HuH-7.5 (cell line): ENCODE data around the gene FPR1.

Experiments used
- DNase-seq: peaks from one replicate; pipeline ENCODE4 v3.0.0; 2011; ENCODE audit warnings: low spot score

Gene FPR1

GRCh38 chr19:51704626-51705025 is 47.1 kb downstream of the FPR1 start:
- no peak for DNase-seq

GRCh38 chr19:51703575-51704515 is 47.8 kb downstream of the FPR1 start:
- DNase-seq = peak; percentile 80

- no peak for DNase-seq
Observed at GRCh38 chr19:51702825-51703574, 48.7 kb downstream of the FPR1 start.

- DNase-seq = no peak
Observed at GRCh38 chr19:51702103-51702824, 49.4 kb downstream of the FPR1 start.

GRCh38 chr19:51701468-51702100 is 50.1 kb downstream of the FPR1 start:
- no peak for DNase-seq

GRCh38 chr19:51699170-51699569 is 52.5 kb downstream of the FPR1 start:
- DNase-seq = no peak

- DNase-seq = no peak
Observed at GRCh38 chr19:51698296-51698695, 53.4 kb downstream of the FPR1 start.

- DNase-seq = no peak
Observed at GRCh38 chr19:51697169-51697776, 54.4 kb downstream of the FPR1 start.

- no peak for DNase-seq
Observed at GRCh38 chr19:51696606-51697005, 55.1 kb downstream of the FPR1 start.
